Small intestine (tissue), 7 donors: ENCODE data around the gene SLC15A4. TPM values are rescaled to one million over a fixed set of nuclear protein-coding genes. Genes with fewer than 3 reads are reported as not detected.

Experiments used
- DNase-seq, 2 donors: peaks; one replicate each; pipeline versions ENCODE4 v3.0.0 to v3.0.0-alpha.2; 2013
- FAIRE-seq: peaks from 2 replicates; lab custom pipeline; 2012; peaks lifted over from hg19 to GRCh38; lab: Jason Lieb, UNC
- H3K27ac ChIP-seq, 3 donors: one replicate each; pipeline ENCODE4 v1.5.1; 2013; ENCODE audit warnings: low read length in 2 of 3, mild to moderate bottlenecking in 2 of 3, control low read depth in 1 of 3, inconsistent platforms in 1 of 3, low read depth in 1 of 3, moderate library complexity in 1 of 3
- H3K27me3 ChIP-seq, 3 donors: one replicate each; pipeline ENCODE4 v1.6.1; 2013; ENCODE audit warnings: low read length in 3 of 3, inconsistent platforms in 1 of 3; ENCODE audit not compliant: control insufficient read depth in 3 of 3, insufficient read depth in 3 of 3
- H3K36me3 ChIP-seq, 3 donors: one replicate each; pipeline ENCODE4 v1.6.1; 2013; ENCODE audit warnings: low read length in 3 of 3, inconsistent platforms in 1 of 3, low read depth in 1 of 3, mild to moderate bottlenecking in 1 of 3, moderate library complexity in 1 of 3; ENCODE audit not compliant: control insufficient read depth in 3 of 3, insufficient read depth in 2 of 3
- H3K4me1 ChIP-seq, 3 donors: one replicate each; pipeline ENCODE4 v1.6.1; 2013; ENCODE audit warnings: low read length in 2 of 3, inconsistent platforms in 1 of 3, low read depth in 1 of 3, mild to moderate bottlenecking in 1 of 3, moderate library complexity in 1 of 3; ENCODE audit not compliant: control insufficient read depth in 3 of 3, insufficient read depth in 2 of 3
- H3K4me3 ChIP-seq, 3 donors: one replicate each; pipeline ENCODE4 v1.5.1; 2013; ENCODE audit warnings: low read length in 3 of 3, control low read depth in 1 of 3, inconsistent platforms in 1 of 3, low read depth in 1 of 3, mild to moderate bottlenecking in 1 of 3, moderate library complexity in 1 of 3
- H3K9me3 ChIP-seq, 2 donors: one replicate each; pipeline ENCODE4 v1.6.1; 2013; ENCODE audit warnings: low read depth in 1 of 2, low read length in 1 of 2; ENCODE audit not compliant: control insufficient read depth in 2 of 2, insufficient read depth in 1 of 2
- WGBS, 3 donors: extraction: QIAGEN DNeasy Blood & Tissue Kit; methylation state at CpG; one replicate each; pipeline ENCODE4 v1.1.7; 2013; 5-methylcytosine and 5-hydroxymethylcytosine counted together
- polyA plus RNA-seq, 4 donors: library from polyadenylated mRNA; stranded (reverse) in 3 of 4; unstranded in 1 of 4; fragments of 200-250 nt in 3 of 4; fragments of 120-200 nt in 1 of 4; gene quantifications; one replicate each; pipeline versions ENCODE4 v1.2.1 to v1.2.3, GENCODE V29; 2013
- donor health status: healthy with polysubstance abuse.
- donor health status: control.
- donor health status: control.
- donor health status: Bipolar disorder and iron deficiency.
- donor health status: healthy.

Gene SLC15A4
- polyA plus RNA-seq, 4 donors, result 6.5 to 18.0 (median 8.5) TPM

DNA sequence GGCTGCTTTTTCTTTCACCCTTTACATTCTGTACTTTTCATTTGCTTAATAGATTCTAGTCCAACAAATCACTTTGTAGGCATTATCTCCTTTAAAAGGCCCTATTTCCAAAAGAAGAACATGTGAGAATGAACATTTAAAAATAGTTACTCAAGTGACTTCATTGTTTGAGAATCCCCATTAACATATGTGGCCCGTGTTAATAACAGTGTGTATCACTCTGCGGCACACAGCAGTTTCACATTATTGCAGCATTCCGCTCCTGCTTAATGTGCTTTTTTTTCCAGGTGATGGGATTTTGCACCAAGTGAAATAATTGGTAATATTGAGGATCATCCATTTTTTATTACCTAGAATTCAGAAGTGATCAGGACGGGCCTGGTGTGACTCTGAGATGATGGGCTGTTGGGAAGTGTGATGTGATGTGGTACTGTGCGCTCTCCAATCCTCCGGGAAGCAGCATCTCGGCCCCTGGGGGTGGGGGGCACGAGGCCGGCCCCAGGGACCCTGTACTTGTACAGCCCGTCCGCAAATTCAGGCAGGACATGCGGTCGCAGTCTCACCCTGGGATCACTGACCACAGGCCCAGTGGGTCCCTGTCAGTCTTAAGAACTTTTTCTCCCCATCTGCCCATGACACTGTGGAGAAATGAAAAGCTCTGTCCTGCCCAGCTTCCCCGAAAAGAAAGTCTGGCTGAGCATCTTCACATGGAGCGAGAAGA lies 32.9 kb downstream of the SLC15A4 start:
- no peak overlapping the region for H3K27ac ChIP-seq
- DNase-seq, result no peak
- H3K36me3 ChIP-seq, result peaks cover 8 to 41% (median 8%) of the 10 kb centered on the region in 3 donors
- no peaks in the 10 kb centered on the region for H3K27me3 ChIP-seq
- FAIRE-seq, result no peak
- no peak overlapping the region for H3K4me3 ChIP-seq
- no peaks in the 10 kb centered on the region for H3K4me1 ChIP-seq
- WGBS, 3 donors, result 90 to 95% (median 94%) methylated on average over 15 of the region's 15 CpGs
- H3K9me3 ChIP-seq, result no peaks in the 10 kb centered on the region

DNA sequence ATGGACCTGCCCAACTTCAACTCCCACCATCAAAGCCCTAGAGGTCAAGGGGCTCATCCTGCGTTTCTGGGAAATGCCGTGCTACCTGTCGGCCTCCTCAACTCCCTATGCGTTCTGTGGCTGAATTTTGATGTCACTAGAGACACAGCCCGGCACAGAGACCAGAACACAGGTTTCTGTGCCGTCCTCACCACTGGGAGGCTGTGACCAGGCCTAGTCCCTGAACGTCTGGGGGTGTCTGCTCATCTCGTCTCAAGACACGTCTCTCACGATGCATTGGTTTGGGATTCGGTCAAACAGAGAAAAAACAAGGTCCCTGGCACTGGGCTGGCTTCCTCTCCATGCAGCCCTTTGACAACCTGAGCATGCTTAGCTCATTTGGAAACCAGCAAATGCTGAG lies 33.5 kb downstream of the SLC15A4 start:
- no peaks in the 10 kb centered on the region for H3K9me3 ChIP-seq
- no peak overlapping the region for H3K4me3 ChIP-seq
- WGBS, 3 donors, result 82 to 85% (median 85%) methylated on average over 11 of the region's 11 CpGs
- H3K27ac ChIP-seq, result no peak overlapping the region
- no peaks in the 10 kb centered on the region for H3K27me3 ChIP-seq
- H3K4me1 ChIP-seq, result no peaks in the 10 kb centered on the region
- FAIRE-seq, result no peak
- H3K36me3 ChIP-seq, result peaks cover 8 to 35% (median 8%) of the 10 kb centered on the region in 3 donors
- no peak for DNase-seq

DNA sequence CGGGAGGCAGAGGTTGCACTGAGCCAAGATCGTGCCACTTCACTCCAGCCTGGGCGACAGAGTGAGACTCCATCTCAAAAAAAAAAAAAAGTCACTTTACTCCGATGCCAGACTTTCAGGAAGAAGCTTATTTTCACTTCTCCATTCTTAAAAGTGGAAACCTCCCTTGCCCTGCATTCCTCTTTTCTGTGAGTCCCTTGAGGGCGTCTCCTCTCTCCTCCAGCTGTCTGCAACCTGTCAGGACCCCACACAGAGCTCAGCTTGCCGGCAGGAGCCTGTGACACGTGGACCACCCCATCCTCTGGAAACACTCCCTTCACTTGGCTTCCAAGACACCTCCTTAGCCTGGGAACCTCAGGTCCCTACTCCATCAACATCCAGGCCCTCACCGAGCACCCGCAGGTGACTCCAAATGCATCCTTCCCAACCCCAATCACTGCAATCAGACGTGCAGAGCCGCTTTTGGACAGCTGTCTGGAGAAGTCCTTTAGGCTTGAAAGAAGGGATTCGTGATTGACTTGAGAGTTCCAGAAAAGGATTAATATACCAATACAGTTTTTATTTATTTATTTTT lies 34.3 kb downstream of the SLC15A4 start:
- DNase-seq, result no peak
- WGBS, 3 donors, result 71 to 85% (median 75%) methylated on average over 12 of the region's 12 CpGs
- H3K4me1 ChIP-seq, result no peaks in the 10 kb centered on the region
- H3K36me3 ChIP-seq, result peaks cover 6 to 29% (median 6%) of the 10 kb centered on the region in 3 donors
- no peak overlapping the region for H3K27ac ChIP-seq
- no peaks in the 10 kb centered on the region for H3K9me3 ChIP-seq
- no peak overlapping the region for H3K4me3 ChIP-seq
- no peak for FAIRE-seq
- no peaks in the 10 kb centered on the region for H3K27me3 ChIP-seq

GRCh38 chr12:128787827-128788226 lies 35.9 kb downstream of the SLC15A4 start:
- H3K27me3 ChIP-seq, result no peaks in the 10 kb centered on the region
- FAIRE-seq (no peak), DNase-seq (no peak)
- H3K4me1 ChIP-seq, result no peaks in the 10 kb centered on the region
- no peaks in the 10 kb centered on the region for H3K9me3 ChIP-seq
- H3K27ac ChIP-seq, result no peak overlapping the region
- H3K36me3 ChIP-seq, result peaks cover 0 to 20% (median 2%) of the 10 kb centered on the region in 3 donors
- 71 to 90% (median 88%) methylated on average over 2 of the region's 2 CpGs for WGBS, 3 donors
- no peak overlapping the region for H3K4me3 ChIP-seq

DNA sequence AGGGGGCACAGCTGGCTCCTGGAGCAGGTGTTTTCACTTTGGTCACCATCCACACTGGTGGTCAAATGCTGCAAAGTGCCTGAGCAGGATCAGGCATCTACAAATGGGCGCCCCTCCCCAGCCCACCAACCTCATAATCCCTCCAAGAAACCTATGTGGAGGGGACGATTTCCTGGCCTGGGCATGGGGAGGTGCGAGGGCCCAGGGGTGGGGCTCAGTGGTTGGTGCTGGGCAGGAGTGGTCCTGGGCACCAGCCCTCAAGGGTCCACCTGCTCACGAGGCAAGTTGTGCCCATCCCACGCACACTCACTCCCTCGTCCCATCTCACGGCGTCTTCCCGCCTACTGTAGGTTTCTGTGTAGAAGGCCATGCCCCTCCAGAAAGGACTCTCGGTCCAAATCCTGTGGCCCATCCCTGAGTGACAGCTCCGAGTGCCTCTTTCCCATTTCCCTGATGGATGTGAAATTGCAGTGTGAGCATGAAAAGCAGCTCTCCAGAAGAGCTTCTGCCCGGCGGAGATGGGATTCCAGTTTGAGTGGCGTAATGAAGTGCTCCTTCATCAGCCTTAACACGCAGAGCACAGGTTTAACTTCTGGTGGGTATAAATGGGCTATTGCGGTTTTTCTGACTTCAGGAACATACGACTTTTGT lies 36.9 kb downstream of the SLC15A4 start:
- H3K4me3 ChIP-seq, result no peak overlapping the region
- WGBS, 3 donors, result 89 to 92% (median 90%) methylated on average over 16 to 17 of the region's 17 CpGs
- H3K27ac ChIP-seq, result no peak overlapping the region
- H3K27me3 ChIP-seq, result no peaks in the 10 kb centered on the region
- FAIRE-seq (no peak), DNase-seq (no peak)
- no peaks in the 10 kb centered on the region for H3K4me1 ChIP-seq
- H3K36me3 ChIP-seq, result peaks cover 0 to 11% (median 0%) of the 10 kb centered on the region in 3 donors
- H3K9me3 ChIP-seq, result no peaks in the 10 kb centered on the region

DNA sequence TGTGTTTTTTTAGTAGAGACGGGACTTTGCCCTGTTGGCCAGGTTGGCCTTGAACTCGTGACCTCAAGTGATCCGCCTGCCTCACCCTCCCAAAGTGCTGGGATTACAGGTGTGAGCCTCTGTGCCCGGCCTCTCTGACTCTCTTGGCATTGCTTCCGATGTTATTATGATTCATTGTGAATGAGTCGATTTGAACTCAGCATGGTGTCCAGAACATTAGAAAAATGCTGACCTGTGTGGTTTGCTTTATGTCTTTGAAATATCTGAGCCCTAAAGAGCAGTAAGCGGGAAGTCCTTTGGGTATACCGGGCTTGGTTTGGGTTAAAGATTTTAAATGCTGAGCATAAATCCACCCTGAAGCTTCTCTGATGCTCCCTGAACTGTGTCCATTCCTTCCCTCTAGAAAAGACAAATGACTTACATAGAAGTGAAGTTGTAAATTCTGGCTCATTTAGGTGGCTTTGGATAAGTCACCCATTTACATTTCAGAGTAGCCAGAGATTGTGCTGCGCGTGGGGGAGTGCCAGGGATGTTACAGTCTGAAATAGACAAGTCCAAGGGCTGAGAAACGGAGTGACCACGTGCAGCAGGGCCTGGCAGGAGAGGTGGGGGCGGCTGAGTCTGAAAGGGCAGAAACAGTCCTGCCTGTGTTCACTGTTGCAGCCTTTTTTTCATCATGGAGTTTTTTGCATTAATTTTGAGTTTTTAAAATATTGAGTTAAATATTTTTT lies 39.6 kb downstream of the SLC15A4 start:
- Histone ChIP-seq H3K27ac (no peak overlapping the region), H3K9me3 (peaks cover 0 to 7% of the 10 kb centered on the region in 2 donors), H3K4me1 (no peaks in the 10 kb centered on the region), H3K36me3 (no peaks in the 10 kb centered on the region), H3K27me3 (no peaks in the 10 kb centered on the region), H3K4me3 (no peak overlapping the region)
- FAIRE-seq (no peak), DNase-seq (no peak)
- 45 to 72% (median 61%) methylated on average over 13 of the region's 13 CpGs for WGBS, 3 donors

DNA sequence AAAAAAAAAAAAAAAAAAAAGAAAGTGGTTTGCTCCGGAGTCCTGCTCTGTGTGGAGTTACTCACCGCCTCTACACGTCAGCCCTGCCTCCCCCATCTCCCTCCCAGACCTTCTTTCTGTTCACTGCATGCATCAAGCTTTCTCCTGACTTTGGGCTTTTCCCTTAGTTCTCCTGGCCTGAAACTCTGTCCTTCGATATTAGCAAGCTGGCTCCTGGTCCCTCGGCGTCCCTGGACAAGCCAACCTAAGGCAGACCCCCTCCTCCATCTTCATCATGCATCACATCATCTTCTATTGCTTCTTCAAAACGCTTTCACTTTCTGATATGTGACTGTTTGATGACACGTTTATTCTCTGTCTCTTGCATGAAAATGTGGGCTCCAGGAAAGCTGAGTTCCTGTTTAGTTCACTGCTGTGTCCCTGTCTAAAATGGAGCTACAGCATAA lies 40.6 kb downstream of the SLC15A4 start:
- no peak overlapping the region for H3K27ac ChIP-seq
- 51 to 55% (median 53%) methylated on average over 8 of the region's 8 CpGs for WGBS, 3 donors
- no peaks in the 10 kb centered on the region for H3K4me1 ChIP-seq
- H3K9me3 ChIP-seq, result peaks cover 0 to 7% of the 10 kb centered on the region in 2 donors
- H3K27me3 ChIP-seq, result no peaks in the 10 kb centered on the region
- DNase-seq, result no peak
- no peaks in the 10 kb centered on the region for H3K36me3 ChIP-seq
- no peak overlapping the region for H3K4me3 ChIP-seq
- FAIRE-seq, result no peak

DNA sequence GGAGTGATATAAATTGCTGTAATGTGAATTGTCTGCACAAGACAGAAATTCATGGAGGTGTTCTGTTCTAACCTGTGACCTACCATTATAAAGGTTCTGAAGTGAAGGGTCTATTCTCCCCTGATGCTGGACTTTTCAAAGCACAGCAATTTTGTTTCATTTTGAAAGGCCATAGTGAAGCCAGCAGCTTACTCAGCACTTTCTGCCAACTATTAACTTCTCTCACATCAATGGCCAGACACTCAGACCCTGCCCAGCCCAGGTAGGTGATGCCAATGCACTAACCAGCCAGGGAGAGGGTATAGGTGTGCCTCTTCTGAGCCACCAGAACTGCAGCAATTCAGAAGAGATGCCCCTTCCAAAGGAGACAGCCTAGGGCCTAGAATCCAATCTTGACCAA lies 43.9 kb downstream of the SLC15A4 start:
- Histone ChIP-seq H3K27me3 (no peaks in the 10 kb centered on the region), H3K4me1 (no peaks in the 10 kb centered on the region), H3K36me3 (no peaks in the 10 kb centered on the region), H3K9me3 (peaks cover 0 to 7% of the 10 kb centered on the region in 2 donors), H3K27ac (no peak overlapping the region), H3K4me3 (no peak overlapping the region)
- no peak for FAIRE-seq
- DNase-seq, result no peak
